HG03469 (cell line): ENCODE measurements around the gene FN1.

Experiments
- ATAC-seq: cut with Tn5 transposase; IDR thresholded peaks from one replicate; pipeline ENCODE4 v1.9.1; 2021; ENCODE audit warnings: mild to moderate bottlenecking, moderate library complexity, moderate number of reproducible peaks; ENCODE audit not compliant: unreplicated experiment

FN1 gene

GRCh38 chr2:215435870-215436704 is at the start of gene FN1:
FN1 (minus strand) TSS chr2:215436068; CDS start chr2:215435802, 266 bp downstream.
- ATAC-seq, result no peak

GRCh38 chr2:215485032-215485431 is 49.2 kb upstream of the FN1 start:
- no peak for ATAC-seq

DNA sequence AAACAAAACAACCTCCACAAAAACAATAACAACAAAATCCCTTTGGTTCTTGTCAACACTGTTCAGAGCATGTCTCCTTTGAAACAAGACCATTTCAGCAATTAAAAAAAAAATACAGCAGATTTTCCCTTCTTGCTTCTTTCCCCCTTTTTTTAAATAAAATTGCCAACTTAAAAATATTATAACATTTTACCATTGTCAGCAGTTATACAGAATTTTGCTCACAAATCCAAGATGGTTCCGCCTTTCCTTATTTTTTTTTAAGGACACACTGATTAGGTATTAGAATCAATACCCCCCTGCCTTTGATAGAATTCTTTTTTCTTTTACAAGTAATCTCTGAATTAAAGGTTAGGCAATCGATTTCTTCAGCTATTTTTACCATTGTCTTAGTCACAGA is 48.7 kb upstream of the FN1 start:
- no peak for ATAC-seq

DNA sequence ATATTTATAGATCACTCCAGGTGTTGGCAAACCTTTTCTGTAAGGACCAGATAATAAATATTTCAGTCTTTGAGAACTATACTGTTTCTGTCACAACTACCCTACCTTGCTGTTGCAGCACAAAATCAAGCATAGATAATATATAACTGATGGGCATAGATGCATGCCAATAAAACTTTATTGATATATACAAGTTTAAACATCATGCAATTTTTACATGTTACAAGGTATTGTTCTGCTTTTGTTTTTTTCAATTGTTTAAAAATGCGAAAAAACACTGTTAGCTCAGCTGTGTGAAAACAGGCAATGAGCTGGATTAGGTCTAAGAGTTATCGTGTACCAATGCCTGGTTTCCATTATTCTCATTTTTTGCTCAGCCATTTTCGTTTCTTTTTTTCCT is 47.6 kb upstream of the FN1 start:
- ATAC-seq, result no peak

GRCh38 chr2:215479536-215480240 is 43.8 kb upstream of the FN1 start:
- ATAC-seq, result no peak

DNA sequence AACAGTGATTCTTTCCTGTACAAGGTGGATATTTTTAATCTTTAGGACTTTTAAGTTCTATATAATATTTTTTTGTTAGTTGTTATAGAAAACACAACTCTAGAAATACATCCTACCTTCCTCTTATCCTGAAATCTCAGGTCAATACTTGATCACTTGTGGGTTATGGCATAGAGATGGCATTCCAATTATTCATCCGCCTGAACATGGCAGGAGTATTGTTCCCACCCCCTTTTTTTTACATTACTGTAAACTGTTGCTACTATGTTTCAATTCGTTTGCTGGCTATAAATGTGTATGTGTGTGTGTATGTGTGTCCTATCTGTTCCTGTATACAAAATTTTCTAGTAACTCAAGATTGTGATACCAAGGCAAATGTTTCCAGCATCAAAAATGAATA is 43.3 kb upstream of the FN1 start:
- ATAC-seq, result no peak

DNA sequence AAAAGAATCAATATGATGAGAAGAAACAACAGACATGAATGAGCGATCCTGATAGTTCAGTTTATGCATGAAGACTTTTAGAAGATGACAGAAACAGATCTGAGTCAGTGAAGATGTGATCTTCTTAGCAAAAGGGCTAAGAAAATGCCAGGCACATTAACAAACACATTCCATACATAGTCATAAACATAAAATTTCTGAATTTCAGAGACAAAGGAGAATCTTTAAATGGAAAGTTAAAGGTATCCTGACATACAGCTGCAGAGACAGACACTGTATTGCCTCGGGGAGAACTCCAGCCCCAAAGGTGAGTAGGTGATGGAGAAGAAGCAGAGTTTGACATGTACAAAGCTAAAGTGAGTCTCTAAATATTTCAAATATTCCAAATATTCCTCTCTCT is 40.6 kb upstream of the FN1 start:
- ATAC-seq, result no peak

GRCh38 chr2:215466097-215466909 is 30.4 kb upstream of the FN1 start:
- no peak for ATAC-seq

GRCh38 chr2:215465256-215465655 is 29.4 kb upstream of the FN1 start:
- ATAC-seq, result no peak

DNA sequence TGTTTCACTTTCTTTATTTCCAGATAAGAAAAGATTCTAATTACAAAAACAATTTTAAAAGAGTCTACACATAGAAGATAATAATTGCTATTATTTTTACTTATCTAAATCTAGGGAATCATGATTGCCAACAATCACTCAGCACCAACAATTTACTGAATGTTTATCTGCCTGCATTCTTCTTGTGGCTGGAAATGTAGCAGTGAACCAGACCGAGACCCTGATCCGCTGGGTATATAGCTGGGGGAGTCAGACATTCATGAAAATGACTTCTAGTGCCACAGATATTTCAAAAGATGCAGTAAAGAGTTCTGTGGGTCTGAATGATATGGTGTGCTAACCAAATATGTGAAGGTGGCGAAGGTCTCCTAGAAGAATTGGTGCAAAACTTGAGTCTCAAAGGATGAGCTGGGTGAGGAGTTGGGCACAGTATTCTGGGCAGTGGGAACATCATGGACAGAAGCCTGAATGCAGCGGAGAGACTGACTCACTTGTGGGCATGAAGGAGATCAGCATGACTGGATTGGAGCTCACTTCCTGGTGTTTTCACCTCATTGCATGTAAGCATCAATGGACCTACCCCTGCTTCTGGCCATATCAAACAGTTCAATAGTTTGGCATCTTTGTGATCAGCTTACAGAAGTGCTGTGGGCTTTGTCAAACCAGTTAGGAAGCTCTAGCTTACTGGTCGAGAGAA is 26.1 kb upstream of the FN1 start:
- ATAC-seq, result no peak

GRCh38 chr2:215460682-215461382 is 25.0 kb upstream of the FN1 start:
- no peak for ATAC-seq

DNA sequence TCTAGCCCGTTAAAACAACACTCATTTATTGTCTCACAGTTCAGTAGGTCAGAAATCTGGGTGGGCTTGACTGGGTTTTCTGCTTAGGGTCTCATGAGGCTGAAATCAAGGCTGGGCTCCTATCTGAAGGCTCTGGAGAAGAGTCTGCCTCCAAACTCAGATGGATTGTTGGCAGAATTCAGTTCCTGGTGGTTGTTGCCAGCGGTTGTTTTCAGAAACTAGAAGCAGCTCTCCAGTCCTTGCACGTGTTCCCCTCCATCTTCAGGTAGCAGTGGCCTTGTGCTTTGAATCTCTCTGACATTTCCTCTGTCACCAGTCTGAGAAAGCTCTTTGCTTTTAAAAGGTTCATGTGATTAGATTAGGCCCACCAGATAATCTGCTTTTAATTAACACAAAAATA is 20.1 kb upstream of the FN1 start:
- no peak for ATAC-seq

DNA sequence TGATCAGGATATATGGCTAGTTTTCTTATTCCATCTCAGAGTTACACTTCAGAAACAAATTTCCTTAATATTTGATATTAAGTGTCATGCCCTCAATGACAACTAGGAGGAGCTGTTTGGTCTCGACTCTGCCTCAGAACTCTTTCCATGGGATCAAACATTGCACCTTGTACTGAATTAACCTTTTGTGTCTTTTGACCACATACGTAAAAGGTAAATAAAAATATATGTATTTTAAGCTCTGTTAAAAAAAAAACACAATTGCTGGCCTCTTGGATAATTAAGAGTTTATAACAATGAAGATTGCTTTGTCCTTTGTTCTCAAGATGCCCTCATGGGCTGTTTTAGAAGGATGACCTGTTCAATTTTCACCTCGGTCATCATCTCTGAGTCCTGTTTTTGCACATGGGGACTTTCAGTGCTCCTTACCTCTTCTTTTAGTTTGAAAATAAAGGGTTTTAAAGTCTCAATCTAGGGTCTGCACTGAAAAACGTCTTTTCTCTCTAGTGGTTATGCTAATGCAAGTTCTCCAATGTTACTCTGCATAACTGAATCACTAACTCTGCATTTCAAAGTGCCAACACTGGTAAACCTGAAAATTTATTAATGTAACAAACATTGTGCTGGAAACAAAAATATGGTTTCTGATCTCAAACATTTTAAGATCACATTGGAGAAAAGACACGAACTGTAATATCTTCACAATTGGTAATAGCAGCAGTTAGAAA is 18.8 kb upstream of the FN1 start:
- peak; percentile 44 for ATAC-seq

- ATAC-seq, result no peak
Observed at GRCh38 chr2:215452725-215453124, 16.9 kb upstream of the FN1 start.

- ATAC-seq, result no peak
Observed at GRCh38 chr2:215451012-215451756, 15.3 kb upstream of the FN1 start.

- ATAC-seq, result no peak
Observed at GRCh38 chr2:215450188-215451011, 14.5 kb upstream of the FN1 start.

DNA sequence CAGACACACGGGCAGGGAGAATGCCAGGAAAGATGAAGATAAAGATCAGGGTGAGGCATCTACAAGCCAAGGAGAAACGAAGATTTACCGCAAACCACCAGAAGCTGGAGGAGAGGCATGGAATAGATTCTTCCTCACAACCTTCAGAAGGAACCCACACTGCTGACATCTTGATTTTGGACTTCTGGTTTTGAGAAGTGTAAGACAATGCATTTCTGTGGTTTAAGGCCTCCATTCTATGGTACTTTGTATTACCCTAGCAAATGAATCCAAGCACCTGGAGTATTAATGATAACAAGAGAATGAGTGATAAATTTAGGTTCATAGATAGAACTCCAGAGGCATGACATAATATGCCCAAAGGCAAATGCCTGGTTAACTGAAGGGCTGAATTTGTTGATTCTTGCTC is 11.8 kb upstream of the FN1 start:
- no peak for ATAC-seq

- no peak for ATAC-seq
Observed at GRCh38 chr2:215447056-215447455, 11.2 kb upstream of the FN1 start.
